Measurements from ENCODE around the gene ZBTB47.

- TF ChIP-seq CTCF (IDR thresholded peaks at IDR 0.05; ENCODE audit: extremely low read depth in 1 of 2, insufficient read depth in 1 of 2, low read depth in 1 of 2, low read length in 2 of 2), result no peak
- no peak for TF ChIP-seq POLR2A (IDR thresholded peaks at IDR 0.05; ENCODE audit: low read depth, low read length)
- TF ChIP-seq POLR2AphosphoS5 (IDR thresholded peaks at IDR 0.05; ENCODE audit: insufficient read depth, low read depth, low read length), result no peak
- no peak for TF ChIP-seq EZH2 (IDR thresholded peaks at IDR 0.05; ENCODE audit: borderline replicate concordance, low read depth, low read length, severe bottlenecking)
- TF ChIP-seq, protein P1, sequence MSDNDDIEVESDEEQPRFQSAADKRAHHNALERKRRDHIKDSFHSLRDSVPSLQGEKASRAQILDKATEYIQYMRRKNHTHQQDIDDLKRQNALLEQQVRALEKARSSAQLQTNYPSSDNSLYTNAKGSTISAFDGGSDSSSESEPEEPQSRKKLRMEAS (IDR thresholded peaks at IDR 0.05; ENCODE audit: insufficient read depth, insufficient read length), result no peak
Measured at GRCh38 chr3:42668413-42668760, 14.9 kb downstream of the ZBTB47 start.
